GM11168 (cell line): ENCODE data around the gene ELP5.

Experiments used
- in situ Hi-C: fragments of 300-500 bp; cut with MboI; formaldehyde crosslinking; loops from one replicate; pipeline ENCODE4 v1.12.0; 2022; ENCODE audit warnings: low sequenced_read_pairs; ENCODE audit not compliant: unreplicated experiment

Gene ELP5

GRCh38 chr17:7281074-7281952 is 29.3 kb downstream of the ELP5 start, which contains the start of gene SLC2A4:
Gene SLC2A4 (plus strand): TSS chr17:7281718. CDS start chr17:7281935, 217 bp downstream.
- in situ Hi-C loops: no loop called here

GRCh38 chr17:7281953-7282751 is 30.1 kb downstream of the ELP5 start:
- in situ Hi-C loops: no loop called here

GRCh38 chr17:7282752-7283321 is 30.8 kb downstream of the ELP5 start:
- in situ Hi-C loops: no loop called here

- in situ Hi-C loops: no loop called here
Observed at GRCh38 chr17:7283471-7284216, 31.6 kb downstream of the ELP5 start.

DNA sequence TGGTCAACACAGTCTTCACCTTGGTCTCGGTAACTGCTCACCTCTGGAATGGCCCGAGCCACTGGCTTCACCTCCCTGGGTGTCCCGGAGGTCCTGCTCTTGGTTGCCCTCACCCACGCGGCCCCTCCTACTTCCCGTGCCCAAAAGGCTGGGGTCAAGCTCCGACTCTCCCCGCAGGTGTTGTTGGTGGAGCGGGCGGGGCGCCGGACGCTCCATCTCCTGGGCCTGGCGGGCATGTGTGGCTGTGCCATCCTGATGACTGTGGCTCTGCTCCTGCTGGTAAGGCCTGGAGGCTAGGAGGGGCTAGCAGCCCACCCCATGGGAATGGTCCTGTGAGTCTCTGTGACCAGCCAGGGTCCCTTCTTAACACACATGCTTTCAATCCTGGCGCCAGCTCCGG is 32.9 kb downstream of the ELP5 start:
- in situ Hi-C loops: no loop called here

DNA sequence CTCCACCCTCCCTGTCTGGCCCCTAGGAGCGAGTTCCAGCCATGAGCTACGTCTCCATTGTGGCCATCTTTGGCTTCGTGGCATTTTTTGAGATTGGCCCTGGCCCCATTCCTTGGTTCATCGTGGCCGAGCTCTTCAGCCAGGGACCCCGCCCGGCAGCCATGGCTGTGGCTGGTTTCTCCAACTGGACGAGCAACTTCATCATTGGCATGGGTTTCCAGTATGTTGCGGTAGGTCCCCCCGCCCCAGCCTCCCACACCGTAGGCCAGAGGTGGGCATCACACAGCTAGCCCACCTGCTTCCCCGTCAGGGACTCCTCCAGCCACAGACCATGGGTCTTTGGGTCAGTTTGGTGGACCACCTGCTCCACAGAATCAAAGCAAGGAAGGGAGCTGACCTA is 33.7 kb downstream of the ELP5 start:
- in situ Hi-C loops: no loop called here

- in situ Hi-C loops: no loop called here
Observed at GRCh38 chr17:7289256-7290032, 37.4 kb downstream of the ELP5 start.

GRCh38 chr17:7290166-7290565 is 38.2 kb downstream of the ELP5 start:
- in situ Hi-C loops: no loop called here

- in situ Hi-C loops: no loop called here
Observed at GRCh38 chr17:7290685-7291084, 38.7 kb downstream of the ELP5 start.

DNA sequence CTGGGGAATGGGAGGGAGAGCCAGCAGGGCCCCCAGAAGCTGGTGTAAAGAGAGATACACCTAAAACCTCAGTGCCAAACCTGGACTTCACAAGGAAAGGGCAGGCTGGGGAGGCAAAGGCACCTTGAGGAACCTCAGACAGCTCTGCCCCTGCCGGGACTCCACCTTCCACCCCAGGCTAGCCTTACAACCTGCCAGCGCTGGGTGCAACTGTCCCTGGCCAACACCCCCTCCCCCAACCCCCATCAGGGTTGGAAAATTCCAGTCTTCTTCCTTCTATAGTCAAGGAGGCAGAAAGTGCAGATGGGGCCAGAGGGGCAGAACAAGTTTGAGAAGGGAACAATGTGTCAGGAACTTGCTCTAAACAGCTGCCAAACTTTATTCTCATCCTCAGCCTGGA is 40.2 kb downstream of the ELP5 start:
- in situ Hi-C loops: no loop called here

- in situ Hi-C loops: no loop called here
Observed at GRCh38 chr17:7292729-7293128, 40.7 kb downstream of the ELP5 start.

- in situ Hi-C loops: no loop called here
Observed at GRCh38 chr17:7293159-7293558, 41.1 kb downstream of the ELP5 start.

DNA sequence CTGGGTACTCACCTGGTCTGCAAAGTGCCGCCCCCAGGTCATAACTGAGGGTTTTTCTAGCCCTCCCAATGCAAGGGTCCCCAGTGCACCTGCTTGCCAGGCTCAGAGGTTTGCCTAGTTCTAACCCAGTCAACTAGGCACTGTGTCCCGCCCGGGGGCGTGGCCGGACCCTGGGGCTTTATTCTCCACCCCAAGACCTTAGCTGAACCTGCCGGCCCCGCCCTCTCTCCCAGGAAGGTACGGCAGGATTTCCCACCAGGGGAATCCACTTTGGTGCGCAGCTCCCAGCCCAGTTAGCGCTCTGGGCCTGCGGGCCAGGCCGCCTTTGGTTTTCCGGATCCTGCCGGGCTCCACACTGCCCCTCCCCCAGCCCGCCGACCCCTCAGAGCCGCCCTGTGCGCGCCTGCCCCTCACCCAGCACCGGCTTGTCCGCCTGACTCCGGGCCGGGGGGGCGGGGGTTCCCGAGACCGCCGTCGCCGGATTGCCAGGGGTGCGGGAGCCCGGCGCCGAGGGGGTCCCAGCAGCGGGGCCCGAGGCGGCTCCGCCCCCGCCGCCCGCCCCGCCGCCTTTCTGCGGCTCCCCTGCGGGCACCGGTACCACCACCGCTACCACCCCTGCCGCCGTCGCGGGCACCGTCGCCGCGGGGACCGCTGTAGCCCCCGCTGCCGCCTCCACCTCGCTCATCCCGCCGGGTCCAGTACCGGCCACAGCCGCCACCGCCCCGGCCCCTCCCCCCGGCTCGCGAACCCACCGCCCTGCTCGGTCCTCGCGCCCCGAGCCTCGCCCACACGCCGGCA is 42.0 kb downstream of the ELP5 start:
- in situ Hi-C loops: no loop called here

DNA sequence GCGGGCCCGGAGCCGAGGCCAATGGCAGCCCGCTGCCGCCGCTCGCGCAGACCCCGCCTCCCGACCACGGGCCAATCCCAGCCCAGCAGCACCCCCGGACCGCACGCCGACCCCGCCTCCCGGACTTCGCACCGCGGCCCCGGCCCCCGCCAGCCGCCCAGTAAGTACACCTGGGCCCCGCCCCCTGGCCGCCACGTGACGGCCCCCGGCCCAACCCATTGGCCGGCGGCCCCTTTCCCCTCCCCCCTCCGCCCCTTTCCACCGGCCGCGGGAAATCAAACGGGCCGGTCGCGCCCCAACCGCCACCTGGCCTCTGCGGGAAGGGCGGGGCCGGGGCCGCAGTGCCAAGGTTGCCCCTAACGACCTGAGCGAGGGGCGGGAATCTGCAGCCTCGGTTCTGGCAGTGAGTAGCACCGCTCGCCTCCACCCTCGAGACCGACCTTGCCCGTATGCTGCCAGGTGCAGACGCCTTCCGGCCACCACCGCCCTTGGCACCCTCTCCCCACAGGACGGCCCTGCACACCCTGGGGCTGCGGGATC is 42.7 kb downstream of the ELP5 start, which contains the start of gene YBX2:
Gene YBX2, minus strand, starts transcription at position 26 of the 540 bp plus-strand sequence. CDS start 139 bp downstream, outside the sequence.
- in situ Hi-C loops: no loop called here

DNA sequence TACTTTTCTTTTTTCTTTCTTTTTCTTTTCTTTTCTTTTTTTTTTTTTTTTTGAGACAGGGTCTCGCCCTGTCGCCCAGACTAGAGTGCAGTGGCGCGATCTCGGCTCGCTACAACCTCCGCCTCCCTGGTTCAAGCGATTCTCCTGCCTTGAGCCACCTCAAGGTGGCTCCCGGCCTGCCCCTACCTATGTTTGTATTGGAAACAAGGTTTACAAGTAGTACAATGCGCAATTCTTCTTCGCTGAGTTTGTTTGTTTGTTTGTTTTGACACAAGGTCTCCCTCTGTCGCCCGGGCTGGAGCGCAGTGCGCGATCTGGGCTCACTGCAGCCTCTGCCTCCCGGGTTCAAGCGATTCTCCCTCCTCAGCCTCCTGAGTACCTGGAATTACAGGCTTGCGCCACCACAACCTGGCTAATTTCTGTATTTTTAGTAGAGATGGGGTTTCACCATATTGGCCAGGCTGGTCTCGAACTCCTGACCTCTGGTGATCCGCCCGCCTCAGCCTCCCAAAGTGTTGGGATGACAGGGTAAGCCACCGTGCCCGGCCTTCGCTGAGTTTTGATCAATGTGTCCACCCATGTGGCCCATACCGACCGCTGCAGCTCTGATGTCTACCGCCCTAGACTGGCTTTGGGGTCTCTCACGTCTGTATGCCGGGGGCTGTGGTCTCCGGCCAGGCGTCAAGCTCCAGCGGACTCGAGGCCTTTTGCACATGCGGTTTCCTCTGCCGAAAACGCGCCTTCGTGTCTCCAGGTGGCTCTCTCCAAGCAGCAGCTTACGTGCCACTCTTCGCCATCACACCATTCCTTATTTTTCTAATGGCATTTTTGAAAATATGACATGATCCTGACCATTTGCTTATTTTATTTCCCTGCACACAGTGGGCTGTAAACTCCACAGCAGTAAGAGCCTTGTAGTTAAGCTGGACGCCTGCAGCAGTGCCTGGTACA is 43.5 kb downstream of the ELP5 start:
- in situ Hi-C loops: no loop called here

DNA sequence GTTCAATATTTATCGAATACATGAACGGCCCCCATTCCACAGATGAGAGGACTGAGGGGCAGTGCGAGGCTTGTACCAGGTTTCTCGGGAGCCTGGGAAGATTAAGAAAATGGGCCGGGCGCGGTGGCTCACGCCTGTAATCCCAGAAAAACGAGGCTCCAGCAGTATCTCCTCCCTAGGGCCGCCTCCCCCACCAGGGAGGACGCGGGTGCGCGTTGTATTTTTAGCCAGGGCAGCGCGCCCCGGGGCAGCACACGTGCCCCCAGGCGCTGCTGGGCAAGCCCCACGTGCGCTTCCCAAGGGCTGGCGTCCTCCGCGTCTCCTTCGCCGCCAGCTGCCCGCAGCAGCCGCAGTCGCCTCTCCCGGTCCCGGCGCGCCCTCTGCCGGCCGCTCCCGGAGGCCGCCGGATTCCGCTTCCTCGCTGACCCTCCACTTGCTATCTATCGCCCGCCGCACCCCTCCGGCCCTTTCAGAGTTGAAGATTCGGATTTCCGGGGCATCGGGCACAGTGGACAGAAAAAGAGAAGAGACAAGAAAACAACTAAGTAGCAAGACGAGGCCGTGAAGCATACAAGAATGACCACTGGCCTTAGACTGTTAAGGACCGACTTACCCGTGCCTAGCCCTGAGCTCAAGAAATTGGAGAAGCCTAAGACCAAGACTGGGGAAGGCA is 44.3 kb downstream of the ELP5 start:
- in situ Hi-C loops: no loop called here

DNA sequence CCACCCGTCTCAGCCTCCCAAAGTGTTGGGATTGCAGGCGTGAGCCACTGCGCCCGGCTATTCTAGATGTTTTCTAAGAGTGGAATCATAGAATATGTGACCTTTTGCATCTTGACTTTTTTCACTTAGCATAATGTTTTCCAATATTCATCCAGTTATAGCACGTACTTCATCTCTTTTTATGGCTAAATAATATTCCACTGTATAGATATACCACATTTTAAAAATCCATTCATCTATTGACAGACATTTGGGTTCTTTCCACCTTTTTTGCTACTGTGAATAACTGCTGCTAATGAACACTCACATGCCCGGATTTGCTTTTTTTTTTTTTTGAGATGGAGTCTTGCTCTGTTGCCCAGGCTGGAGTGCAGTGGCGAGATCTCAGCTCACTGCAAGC is 52.2 kb downstream of the ELP5 start:
- in situ Hi-C loops: no loop called here
